Activated CD4-positive, alpha-beta T cell treated with anti-CD3 and anti-CD28 coated beads, Interleukin-2, amount 50 U/mL, for 4 hours (primary cell): Measurements from ENCODE around the gene POLN.
"Not testable (repeated sequence)": the region's sequence is repeated elsewhere in the genome, so short reads cannot be mapped to it uniquely, and the experiment has no call there.

Experiments
- DNase-seq, 2 experiments: peaks; one replicate each; pipeline ENCODE4 v3.0.0-alpha.2; 2020

Gene POLN

DNA sequence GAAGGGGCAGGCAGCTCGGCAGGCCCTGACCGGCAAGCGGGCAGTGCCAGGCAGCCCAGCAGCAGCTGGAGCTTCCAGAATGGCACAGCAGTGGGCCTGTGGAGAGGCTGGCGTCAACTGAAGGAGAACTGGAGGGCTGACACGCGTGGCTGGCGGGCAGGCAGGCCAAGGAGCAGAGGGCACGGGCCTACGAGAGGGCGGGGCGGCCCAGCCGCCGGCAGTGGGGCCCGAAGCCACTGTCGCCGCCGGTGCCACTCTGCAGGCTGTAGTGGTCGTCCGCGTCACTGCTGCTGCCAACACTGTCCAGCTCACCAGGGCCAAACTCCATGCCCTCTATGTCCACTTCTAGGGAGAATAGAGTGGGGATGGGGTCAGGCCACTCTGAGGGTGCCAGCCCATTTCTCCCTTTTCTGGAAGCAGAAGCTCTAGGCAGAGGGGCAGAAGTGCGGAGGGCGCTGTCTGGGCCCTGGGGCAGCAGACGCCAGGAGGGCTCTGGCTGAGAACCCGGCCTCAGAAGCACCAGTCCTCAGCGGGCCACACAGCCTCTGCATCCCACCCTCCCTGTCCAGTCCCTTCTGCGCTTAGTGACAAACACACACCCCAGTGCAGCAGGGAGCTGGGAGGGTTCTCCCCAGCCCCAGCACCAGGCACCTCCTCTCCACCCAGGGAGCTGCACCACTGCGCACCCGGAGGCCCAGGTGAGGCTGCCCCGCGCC, 8.6 kb upstream of the POLN start:
- no peak for DNase-seq

DNA sequence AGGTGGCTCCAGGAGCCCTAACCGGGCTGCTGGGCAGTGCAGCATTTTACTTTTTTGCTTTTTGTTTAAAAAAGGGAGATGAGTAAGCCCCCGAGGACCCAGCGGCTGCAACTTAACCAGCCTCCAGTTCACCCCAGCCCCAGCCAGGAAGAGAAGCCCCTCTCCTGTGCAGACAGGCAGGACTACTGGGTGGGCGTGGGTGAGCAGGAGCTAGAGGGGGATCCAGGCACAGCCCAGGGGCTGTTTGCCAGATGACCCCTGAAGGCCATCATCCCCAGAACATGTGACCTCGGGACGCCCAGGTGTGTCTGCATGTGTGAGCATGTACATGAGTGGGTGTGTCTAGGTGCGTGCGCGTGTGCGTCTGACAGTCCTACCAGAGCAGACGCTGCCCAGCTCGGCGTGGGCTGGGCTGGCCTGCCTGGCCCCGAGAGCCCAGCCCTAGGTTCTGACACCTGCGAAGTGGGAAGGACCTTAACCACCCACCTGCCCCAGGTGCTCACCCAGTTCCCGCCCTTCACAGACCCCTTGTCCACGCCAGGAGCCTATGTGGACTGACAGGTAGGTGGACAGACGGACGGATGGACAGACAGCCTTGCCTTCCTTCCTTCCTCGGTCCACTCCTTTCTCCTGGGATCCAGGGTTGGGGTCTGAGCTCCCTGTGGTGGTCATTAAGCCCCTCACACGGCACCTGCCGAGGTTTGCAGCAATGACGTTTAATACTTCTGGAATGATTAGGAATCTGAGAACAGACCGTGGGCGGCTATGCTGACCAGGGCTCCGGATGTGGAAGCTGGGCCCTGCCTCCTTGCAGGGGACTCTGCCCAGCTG, 7.8 kb upstream of the POLN start:
- DNase-seq = no peak

DNA sequence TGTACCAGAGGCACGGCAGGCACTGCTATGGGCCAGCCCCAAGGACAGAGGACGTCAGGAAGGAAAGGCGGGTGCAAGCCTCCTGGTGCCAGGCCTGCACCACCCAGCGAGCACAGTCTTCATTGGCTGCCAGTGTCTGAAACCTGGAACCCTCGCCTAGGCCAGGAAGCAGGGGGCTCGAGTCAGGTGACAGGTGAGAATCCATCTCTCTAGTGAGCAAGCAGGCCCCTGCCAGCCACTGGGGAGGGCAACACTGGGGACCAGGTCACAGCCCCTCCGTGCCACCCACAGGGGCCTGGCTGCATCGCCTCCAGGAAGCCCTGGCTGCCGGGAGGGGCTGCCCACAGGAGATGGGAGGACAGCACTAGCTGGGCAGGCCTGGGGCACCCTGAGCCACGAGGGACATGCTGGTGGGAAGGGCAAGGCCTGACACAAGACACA, 6.9 kb upstream of the POLN start:
- no peak for DNase-seq

DNA sequence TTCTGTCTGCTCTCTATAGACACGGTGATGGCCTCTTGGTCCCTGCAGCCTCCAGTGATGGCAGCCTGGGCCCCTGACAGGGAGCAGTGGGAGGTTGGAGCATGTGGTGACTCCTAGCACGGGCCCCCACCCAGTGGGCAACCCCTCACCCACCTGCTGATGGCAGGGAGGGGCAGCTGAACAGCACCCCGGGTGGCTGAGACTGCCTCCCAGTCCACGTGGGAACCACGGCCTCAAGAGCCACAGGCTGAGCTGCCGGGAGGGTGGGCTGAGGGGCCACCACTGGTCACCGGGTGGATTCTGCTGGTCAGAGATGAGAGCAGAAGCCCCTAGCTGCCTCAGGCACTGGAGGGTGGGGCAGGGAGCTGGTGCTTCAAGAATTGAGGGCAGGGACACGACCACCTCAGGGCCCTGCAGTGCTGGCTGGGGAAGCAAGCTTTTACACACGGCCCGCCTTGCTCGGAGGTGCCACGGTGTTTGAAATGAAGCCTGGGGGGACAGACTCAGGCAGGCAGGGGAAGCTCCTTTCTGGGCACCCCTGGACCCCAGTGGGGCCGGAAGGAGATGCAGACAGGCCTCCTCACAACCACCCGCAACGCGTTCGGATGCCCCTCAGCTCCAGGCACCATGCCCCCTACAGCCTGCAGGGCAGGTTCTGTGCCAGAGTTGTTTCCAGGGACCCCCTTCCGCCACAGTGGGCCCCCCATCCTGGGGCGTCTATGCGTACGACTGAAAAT, 6.3 kb upstream of the POLN start:
- DNase-seq = no peak

DNA sequence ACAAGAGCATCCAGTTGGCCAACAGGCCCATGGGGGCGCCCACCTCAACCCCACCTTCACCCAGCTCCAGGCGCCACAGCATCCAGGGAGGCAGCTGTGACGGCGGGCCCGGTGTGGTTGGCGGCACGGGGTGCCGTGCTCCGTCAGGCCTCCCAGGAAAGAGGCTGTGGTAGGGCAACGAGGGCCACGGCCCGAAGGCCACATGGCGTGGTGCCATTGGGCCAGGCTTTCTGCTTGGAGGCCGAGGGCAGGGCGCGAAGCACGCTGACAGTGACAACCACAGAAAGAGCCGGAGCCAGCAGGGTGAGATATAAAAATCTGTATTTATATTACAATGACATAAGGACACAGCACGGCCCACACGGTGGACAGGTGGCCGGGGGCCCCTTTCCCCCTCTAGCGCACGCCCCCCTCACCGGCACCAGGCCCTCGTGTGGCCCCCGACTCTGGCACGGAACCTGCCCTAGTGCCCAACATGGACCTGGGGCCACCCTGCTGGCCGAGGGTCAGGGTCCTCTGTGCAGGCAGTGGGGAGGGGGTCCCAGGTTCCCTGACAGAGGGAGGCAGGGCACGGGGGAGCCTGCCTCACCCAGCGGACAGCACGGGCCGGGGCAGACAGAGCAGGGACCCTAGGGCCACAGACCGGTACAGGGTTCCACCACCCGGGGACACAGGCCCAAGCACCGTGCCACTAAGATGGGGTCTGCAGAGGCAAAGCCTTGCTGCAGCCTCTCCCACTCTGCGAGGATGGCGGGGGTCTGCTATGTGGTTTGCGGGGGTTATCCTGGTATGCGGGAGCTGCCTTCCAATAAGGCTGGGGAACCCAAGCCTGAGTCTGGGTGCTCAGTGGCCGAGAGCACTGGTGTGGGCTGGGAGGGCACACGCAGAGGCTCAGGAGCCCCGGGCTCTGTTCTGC, 5.5 kb upstream of the POLN start:
- DNase-seq = no peak

DNA sequence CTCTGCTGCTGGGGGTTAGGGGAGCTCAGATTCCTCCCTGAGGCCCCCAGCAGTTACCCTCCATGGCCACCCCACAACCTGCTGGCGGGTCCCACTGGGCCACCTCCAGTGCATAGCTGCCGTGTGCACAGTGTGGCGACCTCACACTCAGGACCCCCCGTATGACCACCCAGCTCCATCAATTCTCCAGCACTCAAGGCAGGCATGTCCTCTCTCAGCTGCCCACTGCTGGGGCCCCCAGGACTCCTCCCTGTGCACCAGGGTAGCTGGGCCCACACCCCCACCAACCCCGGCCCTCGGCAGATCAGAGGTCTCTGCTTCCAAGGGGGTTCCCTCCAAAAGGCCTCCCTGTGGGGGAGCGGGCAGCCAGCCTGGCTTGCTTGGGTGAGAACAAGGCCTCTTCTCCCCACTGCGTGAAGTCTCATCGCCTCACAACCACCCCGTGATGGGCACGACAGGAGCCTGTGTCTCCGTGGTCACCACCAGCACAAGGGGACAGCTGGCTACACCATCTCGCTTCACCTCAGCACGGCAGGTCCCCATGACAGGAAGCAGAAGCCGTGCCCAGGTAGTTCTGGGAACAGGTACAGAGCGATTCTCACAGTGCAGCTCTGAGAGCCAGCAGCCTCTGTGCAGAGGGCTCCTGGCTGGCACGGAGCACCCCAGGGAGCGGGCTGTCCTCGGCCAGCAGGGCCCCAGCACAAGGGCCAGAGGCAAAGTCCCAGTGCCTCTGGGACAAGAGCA, 4.6 kb upstream of the POLN start:
- DNase-seq = no peak

DNA sequence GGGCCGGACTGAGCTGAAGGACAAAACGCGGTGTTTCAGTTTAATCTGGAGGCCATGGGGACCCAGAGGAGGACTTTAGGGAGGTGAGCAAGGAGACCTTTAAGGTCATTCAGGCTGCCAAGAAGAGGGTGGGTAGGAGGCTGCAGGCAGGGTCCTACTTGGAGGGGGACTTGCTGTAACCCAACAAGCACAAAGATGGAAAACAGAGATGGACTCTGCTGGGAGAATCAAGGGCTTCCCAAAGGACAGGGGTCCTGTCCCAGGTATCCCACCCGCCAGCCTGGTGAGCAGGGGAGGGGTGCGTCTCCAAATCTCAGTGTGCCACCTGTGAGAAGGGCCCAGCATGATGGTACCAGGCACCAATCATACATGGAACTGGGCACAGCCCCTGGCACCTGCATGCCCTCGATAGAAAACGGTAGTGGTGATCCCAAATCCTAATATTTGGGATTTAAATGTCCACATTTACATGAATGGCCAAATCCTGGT, 3.9 kb upstream of the POLN start:
- DNase-seq = no peak

DNA sequence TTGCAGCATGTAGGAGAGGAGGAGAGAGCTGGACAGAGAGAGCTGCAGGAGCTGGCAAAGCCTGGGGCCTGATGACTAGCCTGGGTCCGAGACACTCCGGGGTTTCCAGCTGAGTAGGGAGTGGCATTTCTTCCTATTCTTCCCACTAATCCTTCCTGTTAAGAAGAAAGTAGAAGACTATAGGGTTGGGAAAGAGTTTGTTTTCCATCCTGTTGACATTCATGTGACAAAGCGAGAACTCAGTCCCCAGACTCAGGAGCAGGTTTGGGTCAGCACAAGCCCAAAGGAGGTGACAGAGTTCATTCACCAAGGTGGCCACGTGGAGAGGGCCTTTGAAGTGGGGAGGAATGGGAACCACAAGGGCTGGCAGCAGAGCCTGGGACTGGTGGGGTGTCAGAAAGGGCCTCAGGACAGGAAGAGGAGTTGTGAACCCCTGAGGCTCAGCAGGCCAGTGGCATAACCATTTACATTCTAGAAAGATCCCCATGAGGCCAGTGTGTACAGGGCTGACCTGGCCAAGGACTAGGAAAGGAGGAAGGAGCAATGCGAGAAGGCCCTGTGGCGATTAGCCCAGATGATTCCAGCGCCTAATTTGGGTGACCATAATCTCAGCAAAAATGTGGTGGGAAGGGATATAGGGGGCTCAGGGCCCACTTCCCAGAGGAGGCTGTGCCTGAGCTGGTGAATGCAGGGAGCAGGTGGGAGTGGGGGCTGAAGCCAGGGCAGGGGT, 3.3 kb upstream of the POLN start:
- DNase-seq = no peak

DNA sequence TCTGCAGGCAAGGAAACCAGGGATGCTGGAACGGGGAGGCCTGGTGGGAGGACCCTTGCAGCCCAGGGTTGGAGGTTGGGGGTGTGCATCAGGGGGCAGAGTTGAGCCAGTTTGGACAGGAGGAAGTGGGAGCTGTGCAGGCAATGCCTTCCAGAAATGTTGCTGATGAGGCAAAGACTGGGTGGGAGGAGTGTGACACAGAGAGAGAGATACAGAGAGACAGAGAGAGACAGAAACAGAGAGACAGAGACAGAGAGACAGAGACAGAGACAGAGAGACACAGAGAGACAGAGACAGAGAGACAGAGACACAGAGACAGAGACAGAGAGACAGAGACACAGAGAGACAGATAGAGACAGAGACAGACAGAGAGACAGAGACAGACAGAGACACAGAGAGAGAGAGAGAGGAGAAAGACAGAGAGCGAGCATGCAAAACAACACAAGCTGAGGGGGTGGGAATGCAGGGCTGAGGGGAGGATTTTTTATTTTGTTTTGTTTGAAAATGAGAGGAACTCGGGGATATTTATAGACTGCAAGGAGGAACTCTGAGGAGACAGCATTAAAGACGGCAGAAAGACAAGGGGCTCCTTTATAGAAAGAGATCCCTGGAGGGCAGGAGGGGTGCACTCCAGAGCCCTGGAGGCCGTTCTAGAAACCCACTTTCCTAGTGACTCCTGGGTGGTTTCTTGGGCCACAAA, 1.9 kb upstream of the POLN start:
- DNase-seq = no peak

DNA sequence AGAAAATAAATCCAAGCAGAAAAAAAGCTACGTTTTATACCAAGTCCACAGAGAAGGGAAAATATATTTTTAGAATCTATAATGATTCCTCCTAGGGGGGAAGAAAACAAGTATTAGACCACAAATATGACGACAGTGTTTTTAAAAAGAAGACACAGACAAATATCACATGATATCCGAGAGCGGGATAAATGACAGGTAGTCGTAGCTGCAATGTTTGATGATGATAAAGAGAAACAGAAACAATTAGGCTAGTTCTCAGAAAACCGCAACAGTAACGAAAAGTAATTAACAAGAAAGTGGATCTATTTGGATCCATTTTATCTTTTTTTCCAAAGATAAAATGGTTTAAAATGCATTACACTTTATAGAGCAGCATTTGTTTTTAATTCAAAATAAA, 918 bp downstream of the POLN start:
- no peak for DNase-seq

DNA sequence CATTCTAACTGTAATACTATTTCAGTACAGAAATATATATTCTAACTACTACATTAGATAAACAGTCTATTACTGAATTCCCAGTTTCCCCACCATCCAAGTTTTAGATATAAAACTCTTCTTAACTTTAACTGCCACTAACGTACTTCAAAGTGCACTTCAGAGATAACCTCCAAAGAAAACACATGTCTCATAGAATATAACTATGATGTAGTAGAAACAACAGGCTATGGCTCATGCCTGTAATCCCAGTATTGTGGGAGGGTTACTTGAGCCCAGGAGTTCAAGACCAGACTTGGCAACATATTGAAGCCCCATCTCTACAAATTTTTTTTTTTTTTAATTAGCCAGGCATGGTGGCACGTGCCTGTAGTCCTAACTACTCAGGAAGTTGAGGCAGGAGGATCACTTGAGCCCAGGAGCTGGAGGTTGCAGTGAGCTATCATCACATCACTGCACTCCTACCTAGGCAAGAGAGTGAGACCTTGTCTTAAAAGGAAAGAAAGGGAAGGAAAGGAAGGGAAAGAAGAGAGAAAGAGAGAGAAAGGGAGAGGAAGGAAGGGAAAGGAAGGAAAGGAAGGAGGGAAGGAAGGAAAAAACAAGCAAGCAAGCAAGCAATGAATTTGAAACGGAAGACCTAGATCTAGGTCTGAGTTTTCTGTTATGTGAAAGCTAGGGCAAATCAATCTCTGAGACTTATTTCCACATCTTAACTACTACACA, 4.8 kb downstream of the POLN start:
- DNase-seq = no peak

DNA sequence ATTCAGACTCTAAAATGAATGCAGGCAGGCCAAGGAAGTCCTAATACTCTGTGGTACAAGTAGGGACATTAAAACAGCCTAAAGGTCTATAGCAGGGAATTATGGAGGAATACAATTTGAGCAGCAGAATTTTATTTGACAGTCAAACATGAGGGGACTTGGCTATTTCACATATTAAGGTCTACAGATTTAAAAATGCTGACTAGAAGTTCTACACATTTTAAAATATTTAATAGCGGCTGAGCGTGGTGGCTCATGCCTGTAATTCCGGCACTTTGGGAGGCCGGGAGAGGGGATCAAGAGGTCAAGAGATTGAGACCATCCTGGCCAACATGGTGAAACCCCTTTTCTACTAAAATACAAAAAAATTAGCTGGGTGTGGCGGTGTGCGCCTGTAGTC, 10.8 kb downstream of the POLN start:
- no peak for DNase-seq

DNA sequence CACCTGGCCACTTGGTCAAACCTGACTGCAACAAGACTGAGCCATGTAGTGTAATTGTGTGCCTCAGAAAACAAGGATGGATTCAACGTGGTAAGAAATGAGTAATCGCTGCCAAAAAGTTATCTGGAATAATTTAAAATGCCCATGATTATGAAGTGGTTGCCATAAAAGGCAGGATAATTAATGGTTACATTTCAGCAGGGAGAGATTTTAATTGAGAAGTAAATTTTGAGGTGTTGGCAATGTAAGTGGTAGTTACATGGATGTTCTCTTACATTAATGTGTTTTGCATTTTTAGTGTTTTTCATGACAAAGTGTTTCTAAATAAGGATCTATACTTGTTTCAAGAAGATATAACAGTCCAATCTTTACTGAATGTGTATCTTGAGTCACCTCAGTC, 15.7 kb downstream of the POLN start:
- no peak for DNase-seq

DNA sequence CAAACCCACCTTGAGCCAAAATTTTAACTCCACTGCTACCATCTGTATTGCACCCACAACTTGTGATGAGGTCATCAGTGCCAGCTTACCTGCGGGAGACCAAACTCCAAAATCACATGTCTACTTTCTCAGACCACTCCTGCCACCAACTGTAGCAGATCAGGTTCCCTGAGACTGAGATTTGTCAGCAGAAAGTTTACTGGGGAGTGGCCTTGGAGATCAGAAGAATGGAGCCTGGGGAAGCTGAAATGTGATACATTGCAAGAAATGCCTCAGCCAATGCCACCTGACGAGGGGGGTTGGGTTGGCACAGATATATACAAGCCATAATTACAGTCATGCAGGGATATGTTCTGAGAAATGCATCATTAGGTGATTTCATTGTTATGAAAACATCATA, 19.1 kb downstream of the POLN start:
- no peak for DNase-seq

DNA sequence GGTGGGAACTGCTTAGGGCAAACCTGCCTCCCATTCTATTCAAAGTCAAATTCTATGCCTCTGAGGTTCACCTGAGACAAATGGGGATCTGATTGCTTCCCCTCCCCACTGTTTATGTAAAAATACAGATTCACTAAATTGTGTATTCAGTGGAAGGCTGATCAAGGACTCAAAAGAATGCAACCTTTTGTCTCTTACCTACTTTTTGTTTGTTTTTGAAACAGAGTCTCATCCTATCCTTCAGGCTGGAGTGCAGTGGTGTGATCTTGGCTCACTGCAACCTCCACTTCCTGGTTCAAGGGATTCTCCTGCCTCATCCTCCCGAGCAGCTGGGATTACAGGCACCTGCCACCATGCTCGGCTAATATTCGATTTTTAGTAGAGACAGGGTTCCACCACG, 20.5 kb downstream of the POLN start:
- DNase-seq = not testable (repeated sequence)

DNA sequence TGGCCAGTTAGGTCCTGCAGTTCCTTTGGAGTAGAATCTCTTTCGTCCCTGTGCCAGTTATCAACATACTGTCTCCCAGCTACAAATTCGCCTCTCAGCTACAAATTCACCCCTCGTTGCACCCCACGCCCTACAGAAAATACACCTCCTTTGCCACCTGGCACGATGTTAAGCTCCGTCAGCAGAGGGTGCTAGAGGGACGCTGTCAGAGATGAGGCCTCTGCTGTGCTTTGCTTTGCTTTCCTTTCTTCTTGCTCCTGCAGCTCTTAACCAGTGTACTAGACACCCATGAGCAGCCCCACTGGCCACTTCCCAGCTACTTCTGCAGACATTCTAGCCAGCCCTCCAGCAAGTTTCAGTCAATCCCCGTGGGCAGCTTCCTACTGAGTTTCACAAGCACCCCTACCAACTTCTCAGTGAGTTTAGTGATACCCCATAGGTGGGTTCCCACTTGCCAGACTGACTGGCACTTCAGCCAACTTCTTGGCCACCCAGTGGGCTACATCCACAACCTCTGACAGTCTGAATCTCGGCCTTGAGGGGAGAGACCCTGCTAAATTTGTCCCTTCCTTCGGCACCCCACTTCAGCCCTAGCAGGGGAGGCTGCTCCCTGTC, 21.8 kb downstream of the POLN start:
- peak; percentile 79 to 82 for DNase-seq

DNA sequence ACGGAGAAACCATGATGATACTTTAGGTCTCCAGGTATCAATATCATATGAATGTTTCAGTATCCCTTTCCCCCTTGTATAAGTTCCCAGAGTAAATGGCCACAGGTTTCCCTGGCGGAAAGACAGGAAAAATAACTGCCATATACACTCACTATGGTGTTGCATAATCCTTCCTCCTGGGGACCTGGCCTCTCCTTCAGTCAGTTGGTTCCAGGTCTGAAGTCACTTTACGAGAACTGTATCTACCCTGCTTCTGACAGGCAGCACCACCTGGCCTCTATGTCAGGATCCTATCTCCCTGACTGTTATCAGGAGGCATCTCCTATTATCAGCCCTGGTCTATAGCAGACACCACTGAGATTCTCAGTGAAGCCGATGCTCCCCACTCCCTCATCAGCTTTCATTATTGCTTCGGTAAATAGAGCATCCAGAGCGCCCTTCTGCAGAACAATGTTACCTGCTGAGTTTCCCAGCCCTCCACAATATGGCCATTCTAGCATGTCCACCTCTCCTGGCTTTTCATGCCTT, 22.6 kb downstream of the POLN start:
- no peak for DNase-seq

DNA sequence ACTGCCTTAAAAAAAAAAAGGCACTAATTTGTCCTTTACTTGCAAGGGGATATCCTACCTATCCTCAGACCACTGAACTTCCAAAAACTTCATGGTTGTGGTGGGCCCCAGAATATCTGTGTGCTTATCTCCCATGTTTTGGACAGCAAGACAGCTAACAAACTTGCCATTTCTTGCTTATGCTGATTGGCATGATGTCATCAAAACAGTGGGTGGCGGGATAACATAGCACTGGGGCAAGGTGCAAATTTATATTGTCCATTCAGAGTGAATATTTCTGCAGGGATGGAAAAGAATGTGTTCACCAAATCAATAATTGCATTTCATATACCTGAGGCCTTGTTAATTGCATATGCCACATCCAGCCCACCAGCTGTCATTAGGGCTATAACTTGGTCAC, 23.5 kb downstream of the POLN start:
- DNase-seq = no peak

DNA sequence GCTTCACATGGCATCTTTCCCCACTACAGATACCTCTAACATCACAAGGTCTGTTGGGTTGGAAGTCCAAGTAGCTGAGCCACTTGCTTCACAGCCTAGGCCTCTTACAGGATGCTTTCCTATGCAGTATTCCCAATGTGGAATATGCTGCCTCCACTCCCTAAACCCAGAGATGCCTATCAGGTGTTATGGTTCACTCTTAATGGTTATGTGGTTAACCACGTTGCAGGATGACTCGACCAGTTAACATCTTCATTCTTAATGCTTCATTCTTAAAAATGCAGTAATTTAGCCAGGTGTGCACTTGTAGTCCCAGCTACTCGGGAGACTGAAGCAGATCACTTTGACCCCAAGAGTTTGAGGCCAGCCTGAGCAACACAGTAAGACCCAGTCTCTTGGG, 24.2 kb downstream of the POLN start:
- no peak for DNase-seq
